Measurements from ENCODE around the gene SHQ1.

- TF ChIP-seq POLR2A (IDR thresholded peaks at IDR 0.05) (no peak), CTCF (IDR thresholded peaks at IDR 0.05) (no peak)
Observed at GRCh38 chr3:72810063-72810462, 38.2 kb downstream of the SHQ1 start.
